ENCODE data around the gene RHBDF2. TPM values are rescaled to one million over a fixed set of nuclear protein-coding genes. Genes with fewer than 3 reads are reported as not detected.

The RHBDF2 gene
- polyA plus RNA-seq (2013), result 11.1 and 11.6 TPM in 2 replicates

GRCh38 chr17:76501018-76501826 lies at the start of gene RHBDF2:
Gene RHBDF2 (minus strand): TSS chr17:76501423. CDS start chr17:76481524, 19,899 bp downstream.
- Histone ChIP-seq H3K27ac (ENCODE audit: low read depth, low read length) (no peak within 1 kb of the TSS), H4K91ac (ENCODE audit: low read depth, low read length) (peak within 1 kb of the TSS; percentile 7), H3K79me1 (ENCODE audit: low read length) (peaks cover 5% of the 10 kb centered on the region), H4K12ac (ENCODE audit: low read depth, low read length) (peak within 1 kb of the TSS; percentile 12), H3K36me3 (ENCODE audit: control insufficient read depth in 1 of 2, insufficient read depth in 2 of 2, low read length in 2 of 2) (no peaks in the 10 kb centered on the region), H3K4me3 (ENCODE audit: low read depth, low read length) (peak within 1 kb of the TSS; percentile 86), H2BK120ac (ENCODE audit: insufficient read depth, low read length, poor library complexity) (no peak within 1 kb of the TSS), H3K23ac (ENCODE audit: low read length) (no peak within 1 kb of the TSS), H3K79me2 (ENCODE audit: control insufficient read depth, insufficient read depth, low read length, poor library complexity) (no peaks in the 10 kb centered on the region), H3K9me3 (ENCODE audit: insufficient read depth, low read depth, low read length) (peaks cover 4% of the 10 kb centered on the region), H3K18ac (ENCODE audit: low read length) (no peak within 1 kb of the TSS), H3K4me1 (ENCODE audit: control insufficient read depth in 1 of 2, insufficient read depth in 2 of 2, low read length in 2 of 2) (peaks cover 23 to 34% of the 10 kb centered on the region in 2 experiments), H3K4ac (ENCODE audit: low read depth, low read length) (no peak within 1 kb of the TSS), H4K8ac (ENCODE audit: low read depth, low read length) (peak within 1 kb of the TSS; percentile 18), H2BK12ac (ENCODE audit: low read length) (no peak within 1 kb of the TSS), H2AFZ (ENCODE audit: insufficient read depth, low read length, poor library complexity) (peak within 1 kb of the TSS; percentile 65), H3K9ac (ENCODE audit: low read length) (peak within 1 kb of the TSS; percentile 34), H2AK5ac (ENCODE audit: low read length) (peak within 1 kb of the TSS; percentile 1), H3K14ac (ENCODE audit: low read length) (peak within 1 kb of the TSS; percentile 33), H3K27me3 (ENCODE audit: insufficient read depth, low read length) (no peaks in the 10 kb centered on the region), H3K4me2 (ENCODE audit: low read length) (peak within 1 kb of the TSS; percentile 95), H2BK5ac (ENCODE audit: low read depth, low read length, poor library complexity) (no peak within 1 kb of the TSS)
- no CpG with 5 or more reads among the region's 72 CpGs for WGBS (ENCODE audit: extremely low coverage, insufficient coverage, insufficient read length)
- DNase-seq, result peak; percentile 71 to 86

- H3K4me3 ChIP-seq (ENCODE audit: low read depth, low read length), result no peak overlapping the region
- no peaks in the 10 kb centered on the region for H3K79me2 ChIP-seq (ENCODE audit: control insufficient read depth, insufficient read depth, low read length, poor library complexity)
- H3K27ac ChIP-seq (ENCODE audit: low read depth, low read length), result no peak overlapping the region
- H2AFZ ChIP-seq (ENCODE audit: insufficient read depth, low read length, poor library complexity), result no peak overlapping the region
- peaks cover 14 to 18% of the 10 kb centered on the region in 2 experiments for H3K4me1 ChIP-seq (ENCODE audit: control insufficient read depth in 1 of 2, insufficient read depth in 2 of 2, low read length in 2 of 2)
- no peak overlapping the region for H2BK5ac ChIP-seq (ENCODE audit: low read depth, low read length, poor library complexity)
- no peak overlapping the region for H3K14ac ChIP-seq (ENCODE audit: low read length)
- H3K79me1 ChIP-seq (ENCODE audit: low read length), result peaks cover 11% of the 10 kb centered on the region
- no peak overlapping the region for H3K23ac ChIP-seq (ENCODE audit: low read length)
- no peak overlapping the region for H3K9ac ChIP-seq (ENCODE audit: low read length)
- no peak overlapping the region for H2BK12ac ChIP-seq (ENCODE audit: low read length)
- no peak overlapping the region for H3K4me2 ChIP-seq (ENCODE audit: low read length)
- no peak overlapping the region for H4K91ac ChIP-seq (ENCODE audit: low read depth, low read length)
- WGBS (ENCODE audit: extremely low coverage, insufficient coverage, insufficient read length), result no CpG with 5 or more reads among the region's 7 CpGs
- no peak overlapping the region for H2BK120ac ChIP-seq (ENCODE audit: insufficient read depth, low read length, poor library complexity)
- H3K9me3 ChIP-seq (ENCODE audit: insufficient read depth, low read depth, low read length), result no peaks in the 10 kb centered on the region
- H2AK5ac ChIP-seq (ENCODE audit: low read length), result no peak overlapping the region
- H3K36me3 ChIP-seq (ENCODE audit: control insufficient read depth in 1 of 2, insufficient read depth in 2 of 2, low read length in 2 of 2), result no peaks in the 10 kb centered on the region
- no peak overlapping the region for H3K18ac ChIP-seq (ENCODE audit: low read length)
- no peak overlapping the region for H4K12ac ChIP-seq (ENCODE audit: low read depth, low read length)
- no peak overlapping the region for H4K8ac ChIP-seq (ENCODE audit: low read depth, low read length)
- H3K4ac ChIP-seq (ENCODE audit: low read depth, low read length), result no peak overlapping the region
- H3K27me3 ChIP-seq (ENCODE audit: insufficient read depth, low read length), result no peaks in the 10 kb centered on the region
- no peak for DNase-seq
Measured at GRCh38 chr17:76549539-76549938, 48.3 kb upstream of the RHBDF2 start.

DNA sequence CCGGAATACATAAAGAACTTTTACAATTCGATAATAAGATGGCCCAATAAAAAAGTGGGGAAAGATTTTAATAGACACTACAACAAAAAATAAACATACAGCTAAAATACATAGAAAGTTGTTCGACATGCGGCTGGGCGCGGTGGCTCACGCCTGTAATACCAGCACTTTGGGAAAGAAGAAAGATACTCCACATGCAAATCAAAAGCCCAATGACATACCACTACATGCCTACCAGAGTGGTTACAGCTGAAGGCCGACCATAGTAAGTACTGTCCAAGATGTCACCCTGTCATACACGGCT lies 47.9 kb upstream of the RHBDF2 start:
- Histone ChIP-seq H4K12ac (ENCODE audit: low read depth, low read length) (no peak overlapping the region), H3K9ac (ENCODE audit: low read length) (no peak overlapping the region), H3K4ac (ENCODE audit: low read depth, low read length) (no peak overlapping the region), H2BK5ac (ENCODE audit: low read depth, low read length, poor library complexity) (no peak overlapping the region), H3K4me2 (ENCODE audit: low read length) (no peak overlapping the region), H3K79me2 (ENCODE audit: control insufficient read depth, insufficient read depth, low read length, poor library complexity) (no peaks in the 10 kb centered on the region), H3K18ac (ENCODE audit: low read length) (no peak overlapping the region), H2AFZ (ENCODE audit: insufficient read depth, low read length, poor library complexity) (no peak overlapping the region), H4K91ac (ENCODE audit: low read depth, low read length) (no peak overlapping the region), H3K4me1 (ENCODE audit: control insufficient read depth in 1 of 2, insufficient read depth in 2 of 2, low read length in 2 of 2) (peaks cover 17 to 21% of the 10 kb centered on the region in 2 experiments), H3K9me3 (ENCODE audit: insufficient read depth, low read depth, low read length) (no peaks in the 10 kb centered on the region), H3K36me3 (ENCODE audit: control insufficient read depth in 1 of 2, insufficient read depth in 2 of 2, low read length in 2 of 2) (no peaks in the 10 kb centered on the region), H3K23ac (ENCODE audit: low read length) (no peak overlapping the region), H2BK12ac (ENCODE audit: low read length) (no peak overlapping the region), H3K27me3 (ENCODE audit: insufficient read depth, low read length) (no peaks in the 10 kb centered on the region), H3K79me1 (ENCODE audit: low read length) (peaks cover 9% of the 10 kb centered on the region), H3K4me3 (ENCODE audit: low read depth, low read length) (no peak overlapping the region), H4K8ac (ENCODE audit: low read depth, low read length) (no peak overlapping the region), H2AK5ac (ENCODE audit: low read length) (no peak overlapping the region), H3K27ac (ENCODE audit: low read depth, low read length) (no peak overlapping the region), H3K14ac (ENCODE audit: low read length) (no peak overlapping the region), H2BK120ac (ENCODE audit: insufficient read depth, low read length, poor library complexity) (no peak overlapping the region)
- no peak for DNase-seq
- no CpG with 5 or more reads among the region's 9 CpGs for WGBS (ENCODE audit: extremely low coverage, insufficient coverage, insufficient read length)

DNA sequence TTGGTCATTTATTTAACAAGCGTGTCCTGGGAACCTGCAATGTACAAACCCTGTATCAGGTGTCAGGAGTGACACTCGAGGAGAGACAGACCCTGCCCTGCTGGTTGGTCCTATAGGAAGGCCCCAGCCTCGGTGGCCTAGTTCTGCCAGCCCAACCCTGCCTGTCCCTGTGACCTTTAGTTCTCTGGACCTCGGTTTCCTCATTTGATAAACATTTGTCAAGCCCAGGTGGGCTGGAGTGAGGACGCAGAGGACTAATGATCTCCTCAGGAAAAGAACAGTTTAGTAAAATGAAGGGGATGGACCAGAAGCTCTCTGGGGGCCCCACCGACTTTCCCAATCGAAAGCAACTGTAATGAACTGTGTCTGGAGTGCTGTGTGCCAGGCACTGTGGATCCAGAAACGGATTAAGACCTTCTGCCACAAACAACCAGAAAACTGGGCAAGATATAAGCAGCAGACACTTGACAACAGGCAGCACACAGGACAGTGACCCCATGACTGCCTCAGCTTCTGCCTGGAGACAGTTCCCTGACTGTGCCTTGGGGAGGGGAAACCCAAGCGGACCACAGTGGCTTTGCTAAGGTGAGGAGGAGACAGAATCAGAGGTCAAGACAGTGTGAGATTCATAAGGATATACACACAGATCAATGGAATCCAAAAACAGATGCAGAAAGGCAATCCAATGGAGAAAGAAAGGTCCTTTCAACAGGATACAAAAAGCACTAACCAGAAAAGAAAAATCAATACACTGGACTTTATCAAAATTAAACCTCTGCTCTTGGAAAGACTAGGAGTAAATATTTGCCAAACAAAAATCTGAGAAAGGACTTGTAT lies 47.4 kb upstream of the RHBDF2 start:
- Histone ChIP-seq H3K27ac (ENCODE audit: low read depth, low read length) (no peak overlapping the region), H3K4me3 (ENCODE audit: low read depth, low read length) (no peak overlapping the region), H3K18ac (ENCODE audit: low read length) (no peak overlapping the region), H3K23ac (ENCODE audit: low read length) (no peak overlapping the region), H3K27me3 (ENCODE audit: insufficient read depth, low read length) (no peaks in the 10 kb centered on the region), H3K79me2 (ENCODE audit: control insufficient read depth, insufficient read depth, low read length, poor library complexity) (no peaks in the 10 kb centered on the region), H4K8ac (ENCODE audit: low read depth, low read length) (no peak overlapping the region), H4K91ac (ENCODE audit: low read depth, low read length) (no peak overlapping the region), H2AFZ (ENCODE audit: insufficient read depth, low read length, poor library complexity) (no peak overlapping the region), H2BK120ac (ENCODE audit: insufficient read depth, low read length, poor library complexity) (no peak overlapping the region), H3K14ac (ENCODE audit: low read length) (no peak overlapping the region), H2AK5ac (ENCODE audit: low read length) (no peak overlapping the region), H2BK12ac (ENCODE audit: low read length) (no peak overlapping the region), H3K4me1 (ENCODE audit: control insufficient read depth in 1 of 2, insufficient read depth in 2 of 2, low read length in 2 of 2) (peaks cover 22 to 23% of the 10 kb centered on the region in 2 experiments), H3K9ac (ENCODE audit: low read length) (no peak overlapping the region), H3K4ac (ENCODE audit: low read depth, low read length) (no peak overlapping the region), H2BK5ac (ENCODE audit: low read depth, low read length, poor library complexity) (no peak overlapping the region), H3K9me3 (ENCODE audit: insufficient read depth, low read depth, low read length) (no peaks in the 10 kb centered on the region), H4K12ac (ENCODE audit: low read depth, low read length) (no peak overlapping the region), H3K4me2 (ENCODE audit: low read length) (no peak overlapping the region), H3K79me1 (ENCODE audit: low read length) (peaks cover 6% of the 10 kb centered on the region), H3K36me3 (ENCODE audit: control insufficient read depth in 1 of 2, insufficient read depth in 2 of 2, low read length in 2 of 2) (no peaks in the 10 kb centered on the region)
- DNase-seq, result no peak
- WGBS (ENCODE audit: extremely low coverage, insufficient coverage, insufficient read length), result no CpG with 5 or more reads among the region's 9 CpGs

Data from trophoblast cell (in vitro differentiated cells and primary cell).